ENCODE data around the gene URI1.

- TF ChIP-seq EZH2 (IDR thresholded peaks at IDR 0.05): no peak
- no peak for TF ChIP-seq POLR2AphosphoS5 (IDR thresholded peaks at IDR 0.05; ENCODE audit: borderline replicate concordance, low read depth, low read length)
- no peak for TF ChIP-seq FOXP2 (optimal IDR thresholded peaks at IDR 0.05; ENCODE audit: control extremely low read depth, extremely low read length, insufficient read depth)
These were observed 50.3 kb downstream of the URI1 start for GRCh38 chr19:29992233-29992867.

Data from SK-N-MC (cell line).